ENCODE results near the gene C19orf81. TPM values are rescaled to one million over a fixed set of nuclear protein-coding genes. Genes with fewer than 3 reads are reported as not detected.
"Not testable (repeated sequence)": the region's sequence is repeated elsewhere in the genome, so short reads cannot be mapped to it uniquely, and the experiment has no call there.

The C19orf81 gene
- total RNA-seq, 4 donors from 2014 or later, result not detected

GRCh38 chr19:50620394-50620906 is 28.8 kb upstream of the C19orf81 start:
- ATAC-seq, H3K4me1 ChIP-seq, H3K9me3 ChIP-seq, H3K4me3 ChIP-seq, H3K27ac ChIP-seq, H3K36me3 ChIP-seq: not testable (repeated sequence)
- H3K27me3 ChIP-seq, result peaks cover 18% of the 10 kb centered on the region
- no CpG with 5 or more reads among the region's 5 CpGs for WGBS, 2 donors (ENCODE audit: low coverage in 1 of 2)

DNA sequence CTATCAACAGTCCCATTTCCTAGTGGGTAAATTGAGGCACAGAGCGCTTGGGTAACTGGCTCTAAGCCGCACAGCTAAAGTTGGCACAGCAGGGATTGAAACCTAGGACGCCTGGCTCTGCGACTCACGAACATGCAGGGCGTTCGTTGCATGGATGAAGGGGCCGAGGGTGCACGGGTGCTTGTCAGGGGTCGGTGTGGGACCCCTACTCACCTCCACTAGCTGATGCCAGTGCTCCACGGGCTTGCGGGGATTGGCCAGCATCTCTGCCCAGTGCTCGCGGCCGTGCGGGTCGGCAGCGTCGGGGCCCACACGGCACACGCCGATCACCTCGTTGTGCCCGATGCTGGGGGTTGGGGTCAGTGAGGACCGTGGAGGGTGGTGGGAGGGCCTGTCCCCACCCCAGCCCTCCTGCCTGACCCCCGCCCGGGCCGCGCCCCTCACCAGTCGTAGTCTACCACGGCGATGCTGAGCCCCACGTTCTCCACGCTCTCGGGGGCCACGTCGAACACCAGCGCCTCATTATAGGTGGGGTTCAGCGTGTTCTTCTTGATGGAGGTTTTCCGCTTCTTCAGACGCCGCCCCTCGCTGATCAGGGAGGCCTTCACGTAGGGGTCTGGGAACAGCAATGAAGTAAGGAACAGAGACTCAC is 24.2 kb upstream of the C19orf81 start:
- ATAC-seq, result no peak
- H3K27me3 ChIP-seq, result peaks cover 41% of the 10 kb centered on the region
- 96% methylated on average over 5 of the region's 44 CpGs; no CpG with 5 or more reads in 1 of the 2 donors for whole genome bisulfite sequencing, 2 donors (ENCODE audit: low coverage in 1 of 2)
- no peaks in the 10 kb centered on the region for H3K4me1 ChIP-seq
- no peaks in the 10 kb centered on the region for H3K36me3 ChIP-seq
- no peak overlapping the region for H3K4me3 ChIP-seq
- no peak overlapping the region for H3K27ac ChIP-seq
- H3K9me3 ChIP-seq, result no peaks in the 10 kb centered on the region
- TF ChIP-seq, protein P1, sequence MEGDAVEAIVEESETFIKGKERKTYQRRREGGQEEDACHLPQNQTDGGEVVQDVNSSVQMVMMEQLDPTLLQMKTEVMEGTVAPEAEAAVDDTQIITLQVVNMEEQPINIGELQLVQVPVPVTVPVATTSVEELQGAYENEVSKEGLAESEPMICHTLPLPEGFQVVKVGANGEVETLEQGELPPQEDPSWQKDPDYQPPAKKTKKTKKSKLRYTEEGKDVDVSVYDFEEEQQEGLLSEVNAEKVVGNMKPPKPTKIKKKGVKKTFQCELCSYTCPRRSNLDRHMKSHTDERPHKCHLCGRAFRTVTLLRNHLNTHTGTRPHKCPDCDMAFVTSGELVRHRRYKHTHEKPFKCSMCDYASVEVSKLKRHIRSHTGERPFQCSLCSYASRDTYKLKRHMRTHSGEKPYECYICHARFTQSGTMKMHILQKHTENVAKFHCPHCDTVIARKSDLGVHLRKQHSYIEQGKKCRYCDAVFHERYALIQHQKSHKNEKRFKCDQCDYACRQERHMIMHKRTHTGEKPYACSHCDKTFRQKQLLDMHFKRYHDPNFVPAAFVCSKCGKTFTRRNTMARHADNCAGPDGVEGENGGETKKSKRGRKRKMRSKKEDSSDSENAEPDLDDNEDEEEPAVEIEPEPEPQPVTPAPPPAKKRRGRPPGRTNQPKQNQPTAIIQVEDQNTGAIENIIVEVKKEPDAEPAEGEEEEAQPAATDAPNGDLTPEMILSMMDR (IDR thresholded peaks at IDR 0.05), result no peak
- TF ChIP-seq POLR2AphosphoS5 (IDR thresholded peaks at IDR 0.05), result no peak
- no peak for TF ChIP-seq EP300 (IDR thresholded peaks at IDR 0.05)
- TF ChIP-seq POLR2A (IDR thresholded peaks at IDR 0.05), result no peak

DNA sequence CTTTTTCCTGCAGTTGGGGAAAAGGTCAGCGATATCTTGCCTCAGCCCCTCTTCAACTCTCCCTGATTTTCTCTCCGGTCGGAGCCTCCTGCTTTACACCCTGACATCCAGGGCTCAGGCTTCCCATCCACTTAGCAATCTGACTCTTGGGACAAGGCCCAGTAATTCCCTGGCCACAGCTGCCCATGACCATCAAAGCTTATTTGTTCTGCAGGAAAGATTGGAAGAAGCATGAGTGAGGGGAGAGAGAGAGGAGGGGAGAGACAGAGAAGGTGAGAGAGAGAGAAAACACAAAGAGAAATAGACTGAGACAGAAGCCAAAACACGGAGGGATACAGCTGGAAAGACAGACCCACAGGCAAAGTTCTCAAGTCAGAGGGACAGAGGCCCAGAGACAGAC is 23.2 kb upstream of the C19orf81 start:
- H3K9me3 ChIP-seq, result no peaks in the 10 kb centered on the region
- H3K27ac ChIP-seq, result no peak overlapping the region
- no peaks in the 10 kb centered on the region for H3K36me3 ChIP-seq
- H3K4me3 ChIP-seq, result no peak overlapping the region
- ATAC-seq, result no peak
- H3K27me3 ChIP-seq, result peaks cover 43% of the 10 kb centered on the region
- H3K4me1 ChIP-seq, result no peaks in the 10 kb centered on the region
- 33 to 59% methylated on average over 1 to 2 of the region's 4 CpGs for WGBS, 2 donors (ENCODE audit: low coverage in 1 of 2)
- TF ChIP-seq POLR2AphosphoS5 (IDR thresholded peaks at IDR 0.05) (no peak), EP300 (IDR thresholded peaks at IDR 0.05) (no peak), POLR2A (IDR thresholded peaks at IDR 0.05) (no peak)
- TF ChIP-seq, protein P1 (IDR thresholded peaks at IDR 0.05), result no peak

- no peak for ATAC-seq
- Histone ChIP-seq H3K4me1 (no peaks in the 10 kb centered on the region), H3K9me3 (no peaks in the 10 kb centered on the region), H3K36me3 (no peaks in the 10 kb centered on the region), H3K27me3 (peaks cover 46% of the 10 kb centered on the region), H3K4me3 (no peak overlapping the region), H3K27ac (no peak overlapping the region)
- WGBS, 2 donors (ENCODE audit: low coverage in 1 of 2), result 54 to 75% methylated on average over 3 to 4 of the region's 4 CpGs
- TF ChIP-seq, protein P1 (IDR thresholded peaks at IDR 0.05), result no peak
- TF ChIP-seq POLR2A (IDR thresholded peaks at IDR 0.05), result no peak
- no peak for TF ChIP-seq EP300 (IDR thresholded peaks at IDR 0.05)
- TF ChIP-seq POLR2AphosphoS5 (IDR thresholded peaks at IDR 0.05), result no peak
These were observed 22.4 kb upstream of the C19orf81 start for GRCh38 chr19:50626795-50627194.

DNA sequence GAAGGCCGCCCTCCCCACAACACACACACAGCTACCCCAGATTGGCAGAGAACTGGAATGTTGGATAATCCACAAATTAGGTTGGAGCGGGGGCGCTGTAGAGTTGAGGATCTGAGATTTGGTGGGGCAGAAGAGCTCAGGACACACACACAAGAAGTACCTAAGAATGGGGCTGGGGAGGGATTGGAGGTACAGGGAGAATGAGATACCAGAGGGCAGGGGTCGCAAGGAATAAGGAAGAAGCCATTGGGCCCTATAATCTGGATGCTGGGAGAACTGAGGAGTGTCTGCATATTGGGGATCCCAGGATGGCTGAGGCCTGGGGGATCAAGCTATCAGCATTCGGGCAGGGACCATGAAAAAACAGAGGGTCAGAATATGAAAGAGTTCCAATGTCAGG is 21.1 kb upstream of the C19orf81 start:
- ATAC-seq, result no peak
- 80 to 82% methylated on average over 2 to 5 of the region's 5 CpGs for WGBS, 2 donors (ENCODE audit: low coverage in 1 of 2)
- Histone ChIP-seq H3K36me3 (no peaks in the 10 kb centered on the region), H3K9me3 (peaks cover 0 to 9% (median 0%) of the 10 kb centered on the region in 3 donors), H3K27ac (no peak overlapping the region), H3K4me3 (no peak overlapping the region), H3K27me3 (peaks cover 59% of the 10 kb centered on the region), H3K4me1 (no peaks in the 10 kb centered on the region)
- no peak for TF ChIP-seq EP300 (IDR thresholded peaks at IDR 0.05)
- TF ChIP-seq POLR2A (IDR thresholded peaks at IDR 0.05), result no peak
- no peak for TF ChIP-seq POLR2AphosphoS5 (IDR thresholded peaks at IDR 0.05)
- TF ChIP-seq, protein P1 (IDR thresholded peaks at IDR 0.05), result no peak

Measured in gastroesophageal sphincter (tissue), 4 donors.